Measurements from ENCODE around the gene FCRL5. TPM values are rescaled to one million over a fixed set of nuclear protein-coding genes. Genes with fewer than 3 reads are reported as not detected.

Gene FCRL5
- polyA plus RNA-seq (2013), result 2.8 TPM

GRCh38 chr1:157551694-157552693 lies at the start of gene FCRL5:
Gene FCRL5 (minus strand): TSS chr1:157552515. CDS start chr1:157552362, 153 bp downstream.
- Histone ChIP-seq H3K36me3 (ENCODE audit: control insufficient read depth in 4 of 4, insufficient read depth in 4 of 4, low read length in 3 of 4) (no peaks in the 10 kb centered on the region), H3K9me3 (ENCODE audit: control extremely low read depth in 1 of 5, control insufficient read depth in 4 of 5, insufficient read depth in 2 of 5, low read depth in 1 of 5, low read length in 4 of 5) (no peaks in the 10 kb centered on the region), H3K27me3 (replicated peaks in 2 of 5; ENCODE audit: control insufficient read depth in 4 of 5, insufficient read depth in 5 of 5, low read length in 4 of 5) (peaks cover 0 to 2% (median 0%) of the 10 kb centered on the region in 5 experiments), H3K4me3 (ENCODE audit: control insufficient read depth in 1 of 7, extremely low read depth in 1 of 7, insufficient read depth in 4 of 7, low read depth in 2 of 7, low read length in 6 of 7) (no peak within 1 kb of the TSS), H3K4me1 (ENCODE audit: control extremely low read depth in 1 of 4, control insufficient read depth in 4 of 4, insufficient read depth in 4 of 4, low read length in 3 of 4) (peaks cover 3 to 11% (median 5%) of the 10 kb centered on the region in 4 experiments), H3K27ac (ENCODE audit: insufficient read depth in 1 of 2, low read depth in 1 of 2, low read length in 2 of 2, poor library complexity in 1 of 2, severe bottlenecking in 2 of 2) (no peak within 1 kb of the TSS)
- no peak for DNase-seq
- POLR2A ChIA-PET, result no interaction called here
- CTCF ChIA-PET, result interaction anchor here (2.2 kb wide), 1 partner anchor 10 kb away, joined by 7 read pairs; no protein-coding TSS in a partner anchor
- 92% methylated on average over 2 of the region's 10 CpGs for WGBS (ENCODE audit: insufficient coverage)

- peak; percentile 25 to 77 (median 63) for DNase-seq
- H3K27me3 ChIP-seq (replicated peaks in 2 of 5; ENCODE audit: control insufficient read depth in 4 of 5, insufficient read depth in 5 of 5, low read length in 4 of 5), result peaks cover 4 to 62% (median 35%) of the 10 kb centered on the region in 5 experiments
- no peaks in the 10 kb centered on the region for H3K36me3 ChIP-seq (ENCODE audit: control insufficient read depth in 4 of 4, insufficient read depth in 4 of 4, low read length in 3 of 4)
- ChIA-PET CTCF (no interaction called here), POLR2A (no interaction called here)
- no peak overlapping the region for H3K27ac ChIP-seq (ENCODE audit: insufficient read depth in 1 of 2, low read depth in 1 of 2, low read length in 2 of 2, poor library complexity in 1 of 2, severe bottlenecking in 2 of 2)
- H3K4me1 ChIP-seq (ENCODE audit: control extremely low read depth in 1 of 4, control insufficient read depth in 4 of 4, insufficient read depth in 4 of 4, low read length in 3 of 4), result peaks cover 8 to 11% (median 9%) of the 10 kb centered on the region in 4 experiments
- no CpG with 5 or more reads among the region's 1 CpG for WGBS (ENCODE audit: insufficient coverage)
- H3K9me3 ChIP-seq (ENCODE audit: control extremely low read depth in 1 of 5, control insufficient read depth in 4 of 5, insufficient read depth in 2 of 5, low read depth in 1 of 5, low read length in 4 of 5), result no peaks in the 10 kb centered on the region
- no peak overlapping the region for H3K4me3 ChIP-seq (ENCODE audit: control insufficient read depth in 1 of 7, extremely low read depth in 1 of 7, insufficient read depth in 4 of 7, low read depth in 2 of 7, low read length in 6 of 7)
These were observed 47.9 kb upstream of the FCRL5 start for GRCh38 chr1:157600236-157600635.

- WGBS (ENCODE audit: insufficient coverage), result 86% methylated on average over 1 of the region's 2 CpGs
- H3K4me1 ChIP-seq (ENCODE audit: control extremely low read depth in 1 of 4, control insufficient read depth in 4 of 4, insufficient read depth in 4 of 4, low read length in 3 of 4), result peaks cover 9 to 17% (median 12%) of the 10 kb centered on the region in 4 experiments
- peak in 2 of 3 donors; percentile 19 to 27 for DNase-seq
- no peaks in the 10 kb centered on the region for H3K9me3 ChIP-seq (ENCODE audit: control extremely low read depth in 1 of 5, control insufficient read depth in 4 of 5, insufficient read depth in 2 of 5, low read depth in 1 of 5, low read length in 4 of 5)
- ChIA-PET CTCF (no interaction called here), POLR2A (no interaction called here)
- no peaks in the 10 kb centered on the region for H3K36me3 ChIP-seq (ENCODE audit: control insufficient read depth in 4 of 4, insufficient read depth in 4 of 4, low read length in 3 of 4)
- H3K4me3 ChIP-seq (ENCODE audit: control insufficient read depth in 1 of 7, extremely low read depth in 1 of 7, insufficient read depth in 4 of 7, low read depth in 2 of 7, low read length in 6 of 7), result no peak within 1 kb of the TSS
- no peak within 1 kb of the TSS for H3K27ac ChIP-seq (ENCODE audit: insufficient read depth in 1 of 2, low read depth in 1 of 2, low read length in 2 of 2, poor library complexity in 1 of 2, severe bottlenecking in 2 of 2)
- peaks cover 4 to 67% (median 34%) of the 10 kb centered on the region in 5 experiments for H3K27me3 ChIP-seq (replicated peaks in 2 of 5; ENCODE audit: control insufficient read depth in 4 of 5, insufficient read depth in 5 of 5, low read length in 4 of 5)
These were observed 45.8 kb upstream of the FCRL5 start, which contains the start of gene FCRL4 for GRCh38 chr1:157597959-157598667. Gene FCRL4 (minus strand): TSS chr1:157598085. CDS start chr1:157597944, 141 bp downstream.

- Histone ChIP-seq H3K4me1 (ENCODE audit: control extremely low read depth in 1 of 4, control insufficient read depth in 4 of 4, insufficient read depth in 4 of 4, low read length in 3 of 4) (peaks cover 9 to 17% (median 12%) of the 10 kb centered on the region in 4 experiments), H3K9me3 (ENCODE audit: control extremely low read depth in 1 of 5, control insufficient read depth in 4 of 5, insufficient read depth in 2 of 5, low read depth in 1 of 5, low read length in 4 of 5) (peaks cover 0 to 5% (median 4%) of the 10 kb centered on the region in 5 experiments), H3K4me3 (ENCODE audit: control insufficient read depth in 1 of 7, extremely low read depth in 1 of 7, insufficient read depth in 4 of 7, low read depth in 2 of 7, low read length in 6 of 7) (no peak overlapping the region), H3K27me3 (replicated peaks in 2 of 5; ENCODE audit: control insufficient read depth in 4 of 5, insufficient read depth in 5 of 5, low read length in 4 of 5) (peaks cover 2 to 63% (median 30%) of the 10 kb centered on the region in 5 experiments), H3K36me3 (ENCODE audit: control insufficient read depth in 4 of 4, insufficient read depth in 4 of 4, low read length in 3 of 4) (no peaks in the 10 kb centered on the region), H3K27ac (ENCODE audit: insufficient read depth in 1 of 2, low read depth in 1 of 2, low read length in 2 of 2, poor library complexity in 1 of 2, severe bottlenecking in 2 of 2) (no peak overlapping the region)
- ChIA-PET POLR2A (no interaction called here), CTCF (interaction anchor here (1.1 to 1.3 kb wide), 2 partner anchors 21 to 45 kb away, joined by 3 read pairs; no protein-coding TSS in a partner anchor)
- WGBS (ENCODE audit: insufficient coverage), result 94% methylated on average over 4 of the region's 6 CpGs
- DNase-seq, result no peak
These were observed 44.1 kb upstream of the FCRL5 start for GRCh38 chr1:157596384-157596783.

- H3K27ac ChIP-seq (ENCODE audit: insufficient read depth in 1 of 2, low read depth in 1 of 2, low read length in 2 of 2, poor library complexity in 1 of 2, severe bottlenecking in 2 of 2), result no peak overlapping the region
- peaks cover 9 to 17% (median 12%) of the 10 kb centered on the region in 4 experiments for H3K4me1 ChIP-seq (ENCODE audit: control extremely low read depth in 1 of 4, control insufficient read depth in 4 of 4, insufficient read depth in 4 of 4, low read length in 3 of 4)
- 0% methylated on average over 2 of the region's 2 CpGs for WGBS (ENCODE audit: insufficient coverage)
- H3K27me3 ChIP-seq (replicated peaks in 2 of 5; ENCODE audit: control insufficient read depth in 4 of 5, insufficient read depth in 5 of 5, low read length in 4 of 5), result peaks cover 0 to 66% (median 27%) of the 10 kb centered on the region in 5 experiments
- ChIA-PET CTCF (interaction anchor here (1.1 to 3.2 kb wide), 4 partner anchors 11 to 46 kb away, joined by 3 to 8 read pairs (median 3); no protein-coding TSS in a partner anchor), POLR2A (no interaction called here)
- peak; percentile 45 to 88 (median 87) for DNase-seq
- no peak overlapping the region for H3K4me3 ChIP-seq (ENCODE audit: control insufficient read depth in 1 of 7, extremely low read depth in 1 of 7, insufficient read depth in 4 of 7, low read depth in 2 of 7, low read length in 6 of 7)
- H3K9me3 ChIP-seq (ENCODE audit: control extremely low read depth in 1 of 5, control insufficient read depth in 4 of 5, insufficient read depth in 2 of 5, low read depth in 1 of 5, low read length in 4 of 5), result peaks cover 0 to 5% (median 4%) of the 10 kb centered on the region in 5 experiments
- H3K36me3 ChIP-seq (ENCODE audit: control insufficient read depth in 4 of 4, insufficient read depth in 4 of 4, low read length in 3 of 4), result no peaks in the 10 kb centered on the region
These were observed 43.0 kb upstream of the FCRL5 start for GRCh38 chr1:157595356-157595755.

GRCh38 chr1:157585984-157586383 lies 33.7 kb upstream of the FCRL5 start:
- ChIA-PET CTCF (interaction anchor here (0.8 kb wide), 1 partner anchor 9 kb away, joined by 3 read pairs; no protein-coding TSS in a partner anchor), POLR2A (no interaction called here)
- peaks cover 0 to 7% (median 3%) of the 10 kb centered on the region in 5 experiments for H3K9me3 ChIP-seq (ENCODE audit: control extremely low read depth in 1 of 5, control insufficient read depth in 4 of 5, insufficient read depth in 2 of 5, low read depth in 1 of 5, low read length in 4 of 5)
- peaks cover 0 to 65% (median 25%) of the 10 kb centered on the region in 5 experiments for H3K27me3 ChIP-seq (replicated peaks in 2 of 5; ENCODE audit: control insufficient read depth in 4 of 5, insufficient read depth in 5 of 5, low read length in 4 of 5)
- WGBS (ENCODE audit: insufficient coverage), result 74% methylated on average over 4 of the region's 4 CpGs
- no peak overlapping the region for H3K27ac ChIP-seq (ENCODE audit: insufficient read depth in 1 of 2, low read depth in 1 of 2, low read length in 2 of 2, poor library complexity in 1 of 2, severe bottlenecking in 2 of 2)
- peaks cover 0 to 11% (median 6%) of the 10 kb centered on the region in 4 experiments for H3K4me1 ChIP-seq (ENCODE audit: control extremely low read depth in 1 of 4, control insufficient read depth in 4 of 4, insufficient read depth in 4 of 4, low read length in 3 of 4)
- peak; percentile 16 to 74 (median 63) for DNase-seq
- H3K36me3 ChIP-seq (ENCODE audit: control insufficient read depth in 4 of 4, insufficient read depth in 4 of 4, low read length in 3 of 4), result no peaks in the 10 kb centered on the region
- H3K4me3 ChIP-seq (ENCODE audit: control insufficient read depth in 1 of 7, extremely low read depth in 1 of 7, insufficient read depth in 4 of 7, low read depth in 2 of 7, low read length in 6 of 7), result no peak overlapping the region

Data from common myeloid progenitor, CD34-positive (primary cell).